ENCODE data around the gene RPL39L.

DNA sequence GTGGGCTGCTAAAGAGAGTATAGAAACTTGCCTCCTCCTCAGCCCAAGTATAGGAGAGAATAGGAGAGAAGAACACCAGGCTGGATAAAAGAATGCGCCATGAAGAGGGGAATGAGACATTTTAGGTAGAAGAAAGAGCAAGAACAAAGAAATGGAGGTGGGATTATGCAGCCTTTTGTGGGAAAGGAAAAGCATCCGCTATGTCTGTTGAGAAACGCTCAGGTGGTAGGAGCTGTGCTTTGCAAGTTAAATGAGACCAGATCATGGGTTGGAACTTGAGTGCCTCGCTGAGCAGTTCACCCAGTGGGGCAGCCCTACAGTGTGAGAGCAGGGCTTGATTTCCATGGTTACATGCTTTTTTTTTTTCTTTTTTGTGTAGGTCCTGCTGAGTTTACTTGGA is 46.5 kb upstream of the RPL39L start:
- TF ChIP-seq EZH2 (IDR thresholded peaks at IDR 0.05) (no peak), POLR2AphosphoS5 (IDR thresholded peaks at IDR 0.05; ENCODE audit: borderline replicate concordance, low read depth, low read length) (no peak)
